GM12891 (cell line): ENCODE data around the gene LPCAT3.
A peak's percentile ranks its signal among the peaks of the same experiment; 100 is the strongest.

ENCODE experiments used
- POLR2AphosphoS5 ChIP-seq: IDR thresholded peaks from 2 replicates; pipeline ENCODE4 v1.6.1; 2011; ENCODE audit warnings: low read depth, low read length, control low read depth
- POU2F2 ChIP-seq: IDR thresholded peaks from 2 replicates; pipeline ENCODE4 v1.6.1; 2011; ENCODE audit warnings: low read depth, mild to moderate bottlenecking, control low read depth, low read length, moderate library complexity
- TAF1 ChIP-seq: IDR thresholded peaks from 2 replicates; pipeline ENCODE4 v1.6.1; 2011; ENCODE audit warnings: low read depth, low read length, control low read depth

DNA sequence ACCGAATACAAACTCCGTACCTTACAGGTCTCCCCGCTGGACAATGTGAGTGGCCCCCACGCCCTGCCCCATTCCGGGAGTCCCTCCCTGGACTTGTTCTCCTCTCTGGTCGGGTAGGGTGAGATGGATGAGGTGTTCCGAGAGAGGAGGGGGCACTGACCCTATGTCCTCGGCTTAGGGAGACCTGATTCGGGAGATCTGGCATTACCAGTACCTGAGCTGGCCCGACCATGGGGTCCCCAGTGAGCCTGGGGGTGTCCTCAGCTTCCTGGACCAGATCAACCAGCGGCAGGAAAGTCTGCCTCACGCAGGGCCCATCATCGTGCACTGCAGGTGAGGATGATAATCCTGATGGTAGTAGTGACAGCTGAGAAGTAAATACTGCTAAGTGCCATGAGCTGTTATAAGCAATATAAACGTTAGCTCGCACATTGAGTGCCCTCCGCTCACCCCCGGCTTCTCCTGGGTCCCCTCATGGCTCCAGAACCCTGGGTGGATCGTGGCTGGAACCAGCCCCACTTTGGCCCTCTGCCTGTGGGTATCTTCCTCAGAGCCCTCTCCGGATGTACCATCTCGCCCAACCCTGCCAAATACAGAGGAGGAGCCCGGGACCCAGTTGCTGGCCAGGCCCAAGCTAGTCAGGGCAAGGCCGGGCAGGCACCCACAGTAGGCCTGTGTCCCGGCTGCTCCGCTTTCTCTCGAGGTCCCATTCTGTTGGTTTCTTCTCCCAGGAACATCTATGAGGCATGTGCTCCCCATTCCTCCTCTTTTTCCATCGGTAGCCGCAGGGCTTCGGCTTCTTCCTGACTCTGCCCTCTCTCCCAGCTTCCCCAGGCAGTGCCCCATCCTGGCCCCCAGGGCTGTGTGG lies 60.3 kb downstream of the LPCAT3 start:
- TF ChIP-seq POU2F2 (peak; percentile 61; the same call in 1 of the 2 replicates), TAF1 (no peak), POLR2AphosphoS5 (peak; percentile 23; the same call in 1 of the 2 replicates)
